SK-N-SH (cell line): Measurements from ENCODE around the gene GLI2. TPM values are rescaled to one million over a fixed set of nuclear protein-coding genes. Genes with fewer than 3 reads are reported as not detected.

Source experiments
- CTCF ChIA-PET: fragments of 300-600, 350-600 bp; formaldehyde crosslinking; extraction: SDS; loops from one replicate; lab custom pipeline; 2021; lab: Yijun Ruan, JAX
- POLR2A ChIA-PET: fragments of 350-600 bp; sonication (Branson Sonifier 250); formaldehyde crosslinking; extraction: SDS; loops from one replicate; lab custom pipeline; 2020; ENCODE audit warnings: antibody characterized with exemption, inconsistent platforms; lab: Yijun Ruan, JAX
- DNase-seq: peaks from one replicate; pipeline ENCODE4 v3.0.0; 2012
- H2AFZ ChIP-seq: fragments of 200-600 bp; sonication (generic); 2 replicates; pipeline ENCODE4 v1.8.1; 2016; ENCODE audit warnings: antibody characterized with exemption, mild to moderate bottlenecking, low read depth
- H3F3A ChIP-seq: fragments of 200-600 bp; sonication (generic); replicated peaks from 2 replicates; pipeline ENCODE3; 2016; ENCODE audit warnings: antibody characterized with exemption, mild to moderate bottlenecking; ENCODE audit not compliant: insufficient read depth
- H3K27ac ChIP-seq, 2 experiments: fragments of 200-500 bp in 1 of 2; fragments of 200-600 bp in 1 of 2; sonication (Bioruptor generic) in 1 of 2; sonication (generic), shearing (Covaris generic) in 1 of 2; 2 replicates each; pipeline versions ENCODE4 v1.5.1 to v1.6.1; 2014 to 2016; ENCODE audit warnings: low read depth in 2 of 2, inconsistent platforms in 1 of 2, low read length in 1 of 2, mild to moderate bottlenecking in 1 of 2, mixed read lengths in 1 of 2
- H3K27me3 ChIP-seq: fragments of 200-600 bp; sonication (generic), shearing (Covaris generic); 2 replicates; pipeline ENCODE4 v1.6.1; 2016; ENCODE audit warnings: mixed run types; ENCODE audit not compliant: insufficient read depth
- H3K36me3 ChIP-seq, 2 experiments: fragments of 200-500 bp in 1 of 2; fragments of 200-600 bp in 1 of 2; sonication (Bioruptor generic) in 1 of 2; sonication (generic) in 1 of 2; replicated peaks in 1 of 2; 2 replicates each; pipeline versions ENCODE3 to v1.5.1; 2014 to 2016; ENCODE audit warnings: low read length in 1 of 2, mild to moderate bottlenecking in 1 of 2; ENCODE audit not compliant: insufficient read depth in 2 of 2, control insufficient read depth in 1 of 2
- H3K4me1 ChIP-seq, 2 experiments: fragments of 200-500 bp in 1 of 2; fragments of 200-600 bp in 1 of 2; sonication (Bioruptor generic) in 1 of 2; sonication (generic), shearing (Covaris generic) in 1 of 2; 2 replicates each; pipeline versions ENCODE4 v1.5.1 to v1.6.1; 2014 to 2016; ENCODE audit warnings: low read depth in 1 of 2, low read length in 1 of 2, mixed run types in 1 of 2; ENCODE audit not compliant: insufficient read depth in 2 of 2, control insufficient read depth in 1 of 2
- H3K4me2 ChIP-seq: fragments of 200-600 bp; sonication (generic), shearing (Covaris generic); 2 replicates; pipeline ENCODE4 v1.6.1; 2017; ENCODE audit warnings: mixed run types
- H3K4me3 ChIP-seq, 2 experiments: fragments of 200-500 bp in 1 of 2; fragments of 200-600 bp in 1 of 2; sonication (Bioruptor generic) in 1 of 2; sonication (generic), shearing (Covaris generic) in 1 of 2; 2 replicates each; pipeline versions ENCODE4 v1.5.1 to v1.8.1; 2014 to 2016; ENCODE audit warnings: low read depth in 2 of 2, inconsistent platforms in 1 of 2, low read length in 1 of 2, mild to moderate bottlenecking in 1 of 2, mixed read lengths in 1 of 2, moderate library complexity in 1 of 2
- H3K79me2 ChIP-seq: fragments of 200-600 bp; sonication (generic); 2 replicates; pipeline ENCODE4 v1.8.1; 2017; ENCODE audit warnings: mild to moderate bottlenecking; ENCODE audit not compliant: insufficient read depth
- H3K9ac ChIP-seq: fragments of 200-600 bp; sonication (generic); 2 replicates; pipeline ENCODE4 v1.6.1; 2017; ENCODE audit warnings: mixed run types
- H3K9me2 ChIP-seq: fragments of 200-600 bp; sonication (generic); 2 replicates; pipeline ENCODE4 v1.6.1; 2017; ENCODE audit warnings: mixed run types
- H3K9me3 ChIP-seq: fragments of 200-600 bp; sonication (generic); 2 replicates; pipeline ENCODE4 v1.6.1; 2017; ENCODE audit warnings: mixed run types, mild to moderate bottlenecking, moderate library complexity
- H4K20me1 ChIP-seq: fragments of 200-600 bp; sonication (generic); 2 replicates; pipeline ENCODE4 v1.6.1; 2017; ENCODE audit warnings: mild to moderate bottlenecking, mixed run types; ENCODE audit not compliant: insufficient read depth
- CTCF ChIP-seq: fragments of 200-600 bp; sonication (generic); IDR thresholded peaks from 2 replicates; pipeline ENCODE4 v1.6.1; 2017; ENCODE audit warnings: antibody characterized with exemption, mild to moderate bottlenecking, moderate library complexity
- ELF1 ChIP-seq: IDR thresholded peaks from 2 replicates; pipeline ENCODE4 v1.4.0; 2012
- EZH2phosphoT487 ChIP-seq: fragments of 200-600 bp; sonication (generic); IDR thresholded peaks from 2 replicates; pipeline ENCODE4 v1.6.1; 2017; ENCODE audit warnings: low read depth, mixed run types, mild to moderate bottlenecking, antibody characterized with exemption, moderate library complexity, borderline replicate concordance
- MEF2A ChIP-seq: IDR thresholded peaks from 2 replicates; pipeline ENCODE4 v1.4.0; 2012; ENCODE audit warnings: low read depth, borderline replicate concordance
- NRF1 ChIP-seq: IDR thresholded peaks from 2 replicates; pipeline ENCODE4 v1.6.1; 2012; ENCODE audit warnings: low read depth, mild to moderate bottlenecking, low read length
- POLR2AphosphoS5 ChIP-seq: IDR thresholded peaks from 2 replicates; pipeline ENCODE4 v1.6.1; 2012; ENCODE audit warnings: low read depth, low read length
- REST ChIP-seq: IDR thresholded peaks from 2 replicates; pipeline ENCODE4 v1.6.1; 2012; ENCODE audit warnings: mild to moderate bottlenecking, low read depth, low read length, moderate library complexity
- RFX5 ChIP-seq: IDR thresholded peaks from 2 replicates; pipeline ENCODE4 v1.6.1; 2012; ENCODE audit warnings: mild to moderate bottlenecking, improper control_type of control experiment, low read length
- TCF12 ChIP-seq: IDR thresholded peaks from 2 replicates; pipeline ENCODE4 v1.4.0; 2012
- USF2 ChIP-seq: fragments of 150-350 bp; IDR thresholded peaks from 2 replicates; pipeline ENCODE4 v1.6.1; 2017; ENCODE audit warnings: antibody characterized with exemption, low read length, low read depth, borderline replicate concordance
- ZBTB33 ChIP-seq: IDR thresholded peaks from 2 replicates; pipeline ENCODE4 v1.4.0; 2012; ENCODE audit warnings: low read depth, borderline replicate concordance
- WGBS: methylation state at CpG from one replicate; pipeline ENCODE4 v1.1.6; 2017; ENCODE audit warnings: low lambda C conversion rate; 5-methylcytosine and 5-hydroxymethylcytosine counted together
- polyA plus RNA-seq, 3 experiments: library from polyadenylated mRNA; depleted of rRNA; stranded (reverse); fragments of >200 nt; gene quantifications; 2 replicates each; pipeline ENCODE4 v1.2.3, GENCODE V29; 2012

GLI2 gene
- polyA plus RNA-seq, 1 of the 3 experiments (the other 2 are of a cell fraction), result 3.4 TPM

- Histone ChIP-seq H3K27me3 (no peaks in the 10 kb centered on the region), H3K9me2 (no peaks in the 10 kb centered on the region), H3K9ac (no peak overlapping the region), H3F3A (peaks cover 17% of the 10 kb centered on the region), H3K79me2 (peaks cover 69% of the 10 kb centered on the region), H3K4me1 (peaks cover 38 to 48% of the 10 kb centered on the region in 2 experiments), H4K20me1 (peaks cover 33% of the 10 kb centered on the region), H3K4me3 (no peak overlapping the region), H3K27ac (no peak overlapping the region)
- DNase-seq, result no peak
- CTCF ChIA-PET, result interaction anchor here (1.0 to 3.5 kb wide), 5 partner anchors 10 to 296 kb away, joined by 3 to 12 read pairs (median 4); no protein-coding TSS in a partner anchor
- 93% methylated on average over 17 of the region's 17 CpGs for WGBS
- TF ChIP-seq CTCF (no peak), USF2 (no peak), TCF12 (no peak), NRF1 (no peak), POLR2AphosphoS5 (no peak), ELF1 (no peak), RFX5 (no peak), MEF2A (no peak), REST (no peak), EZH2phosphoT487 (no peak), ZBTB33 (no peak)
- TF ChIP-seq, all 33 proteins: peak for 0
- Histone ChIP-seq H3K9me3 (no peaks in the 10 kb centered on the region), H2AFZ (no peak overlapping the region), H3K36me3 (no peaks in the 10 kb centered on the region), H3K4me2 (no peak overlapping the region)
- POLR2A ChIA-PET, result no interaction called here
These were observed 39.5 kb downstream of the GLI2 start for GRCh38 chr2:120775194-120775593.
